ENCODE data around the gene KAT14.

DNA sequence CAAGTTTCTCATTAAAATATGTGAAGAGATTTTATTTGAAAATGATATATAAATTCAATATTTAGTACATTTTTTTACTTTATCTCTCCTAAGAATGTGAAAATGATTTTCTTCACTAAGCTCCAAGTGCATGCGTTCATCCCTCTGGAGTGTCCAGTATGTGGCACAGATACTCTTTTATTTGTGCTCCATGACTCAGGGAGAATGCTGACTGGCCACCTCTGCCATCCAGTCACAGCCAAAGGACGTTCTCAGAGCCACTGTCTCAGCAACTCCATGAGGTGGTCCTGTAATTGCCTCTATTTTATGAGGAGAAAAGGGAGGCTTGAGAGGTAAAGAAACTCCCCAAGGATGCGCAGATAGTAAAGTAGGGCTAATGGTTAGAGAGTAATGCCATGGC lies 58.3 kb downstream of the KAT14 start:
- TF ChIP-seq POLR2AphosphoS5 (IDR thresholded peaks at IDR 0.05): no peak
- TF ChIP-seq POLR2A (IDR thresholded peaks at IDR 0.05): no peak
- TF ChIP-seq, protein P1, sequence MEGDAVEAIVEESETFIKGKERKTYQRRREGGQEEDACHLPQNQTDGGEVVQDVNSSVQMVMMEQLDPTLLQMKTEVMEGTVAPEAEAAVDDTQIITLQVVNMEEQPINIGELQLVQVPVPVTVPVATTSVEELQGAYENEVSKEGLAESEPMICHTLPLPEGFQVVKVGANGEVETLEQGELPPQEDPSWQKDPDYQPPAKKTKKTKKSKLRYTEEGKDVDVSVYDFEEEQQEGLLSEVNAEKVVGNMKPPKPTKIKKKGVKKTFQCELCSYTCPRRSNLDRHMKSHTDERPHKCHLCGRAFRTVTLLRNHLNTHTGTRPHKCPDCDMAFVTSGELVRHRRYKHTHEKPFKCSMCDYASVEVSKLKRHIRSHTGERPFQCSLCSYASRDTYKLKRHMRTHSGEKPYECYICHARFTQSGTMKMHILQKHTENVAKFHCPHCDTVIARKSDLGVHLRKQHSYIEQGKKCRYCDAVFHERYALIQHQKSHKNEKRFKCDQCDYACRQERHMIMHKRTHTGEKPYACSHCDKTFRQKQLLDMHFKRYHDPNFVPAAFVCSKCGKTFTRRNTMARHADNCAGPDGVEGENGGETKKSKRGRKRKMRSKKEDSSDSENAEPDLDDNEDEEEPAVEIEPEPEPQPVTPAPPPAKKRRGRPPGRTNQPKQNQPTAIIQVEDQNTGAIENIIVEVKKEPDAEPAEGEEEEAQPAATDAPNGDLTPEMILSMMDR (IDR thresholded peaks at IDR 0.05): no peak

All from sigmoid colon (tissue), 4 donors.